WTC11 (cell line): Measurements from ENCODE around the gene SNAP47. TPM values are rescaled to one million over a fixed set of nuclear protein-coding genes. Genes with fewer than 3 reads are reported as not detected.

ENCODE experiments used
- ATAC-seq: fragments of 200-7000 bp; cut with Tn5 transposase; 2 replicates; pipeline ENCODE4 v1.10.0; 2021; ENCODE audit warnings: mild to moderate bottlenecking, moderate library complexity
- CTCF ChIA-PET: fragments of 300-600 bp; sonication (Branson Sonifier 250); formaldehyde crosslinking; loops from one replicate; lab custom pipeline; 2021; ENCODE audit warnings: antibody characterized with exemption; lab: Charles Lee
- POLR2A ChIA-PET: fragments of 350-600 bp; sonication (Branson Sonifier 250); formaldehyde crosslinking; loops from one replicate; lab custom pipeline; 2021; ENCODE audit warnings: antibody characterized with exemption; lab: Charles Lee
- DNase-seq: peaks from one replicate; pipeline ENCODE4 v3.0.0; 2021; ENCODE audit warnings: low spot score
- H3K27ac Mint-ChIP-seq: 2 replicates; pipeline ENCODE4 v1.8.0; 2021; ENCODE audit warnings: mixed read lengths
- H3K27me3 Mint-ChIP-seq: 2 replicates; pipeline ENCODE4 v1.8.0; 2021; ENCODE audit warnings: low read depth, mild to moderate bottlenecking, moderate library complexity, mixed read lengths
- H3K36me3 Mint-ChIP-seq: 2 replicates; pipeline ENCODE4 v1.8.0; 2021; ENCODE audit warnings: mixed read lengths
- H3K4me1 Mint-ChIP-seq: 2 replicates; pipeline ENCODE4 v1.8.0; 2022; ENCODE audit warnings: mixed read lengths
- H3K4me3 Mint-ChIP-seq: 2 replicates; pipeline ENCODE4 v1.8.0; 2021; ENCODE audit warnings: mild to moderate bottlenecking, moderate library complexity, mixed read lengths
- H3K9me3 Mint-ChIP-seq: 2 replicates; pipeline ENCODE4 v1.8.0; 2021; ENCODE audit warnings: mixed read lengths
- ATF1 ChIP-seq: sonication (generic); formaldehyde crosslinking; IDR thresholded peaks from 2 replicates; pipeline ENCODE4 v1.8.1; 2023; ENCODE audit warnings: mild to moderate bottlenecking, moderate library complexity, missing genetic modification reagents
- ATF3 ChIP-seq: sonication (generic); formaldehyde crosslinking; conservative IDR thresholded peaks from 2 replicates; pipeline ENCODE4 v1.8.1; 2022; ENCODE audit warnings: mild to moderate bottlenecking, missing genetic modification reagents
- CDX4 ChIP-seq: fragments of 250-450 bp; sonication (Bioruptor Pico); IDR thresholded peaks from 2 replicates; pipeline ENCODE4 v1.9.0; 2021; ENCODE audit warnings: moderate library complexity, mild to moderate bottlenecking, inconsistent platforms, borderline replicate concordance
- CREB1 ChIP-seq: sonication (generic); formaldehyde crosslinking; IDR thresholded peaks from 2 replicates; pipeline ENCODE4 v1.8.0; 2023; ENCODE audit warnings: mild to moderate bottlenecking, missing genetic modification reagents
- CREM ChIP-seq: sonication (generic); formaldehyde crosslinking; IDR thresholded peaks from 2 replicates; pipeline ENCODE4 v1.8.1; 2022; ENCODE audit warnings: mild to moderate bottlenecking, missing genetic modification reagents, moderate library complexity
- E2F4 ChIP-seq: sonication (generic); formaldehyde crosslinking; IDR thresholded peaks from 2 replicates; pipeline ENCODE4 v1.8.1; 2022; ENCODE audit warnings: low read depth, mild to moderate bottlenecking, moderate library complexity, missing genetic modification reagents, borderline replicate concordance
- MAX ChIP-seq: sonication (generic); formaldehyde crosslinking; IDR thresholded peaks from 2 replicates; pipeline ENCODE4 v1.8.0; 2022; ENCODE audit warnings: mild to moderate bottlenecking, missing genetic modification reagents
- NFATC4 ChIP-seq: fragments of 250-450 bp; sonication (Bioruptor Pico); IDR thresholded peaks from 2 replicates; pipeline ENCODE4 v1.9.0; 2021; ENCODE audit warnings: mild to moderate bottlenecking
- NFE2L1 ChIP-seq: sonication (generic); formaldehyde crosslinking; IDR thresholded peaks from 2 replicates; pipeline ENCODE4 v1.8.1; 2023; ENCODE audit warnings: missing genetic modification reagents
- NR1H2 ChIP-seq: sonication (generic); formaldehyde crosslinking; IDR thresholded peaks from 2 replicates; pipeline ENCODE4 v1.9.0; 2021; ENCODE audit warnings: mild to moderate bottlenecking, moderate library complexity, missing genetic modification reagents
- RELA ChIP-seq: sonication (generic); formaldehyde crosslinking; IDR thresholded peaks from 2 replicates; pipeline ENCODE4 v1.8.1; 2022; ENCODE audit warnings: missing genetic modification reagents, mild to moderate bottlenecking, borderline replicate concordance
- RORB ChIP-seq: fragments of 250-450 bp; sonication (Bioruptor Pico); IDR thresholded peaks from 2 replicates; pipeline ENCODE4 v1.9.0; 2021; ENCODE audit warnings: mild to moderate bottlenecking
- SMAD4 ChIP-seq: sonication (generic); formaldehyde crosslinking; IDR thresholded peaks from 2 replicates; pipeline ENCODE4 v1.8.0; 2022; ENCODE audit warnings: mild to moderate bottlenecking, missing genetic modification reagents
- SOX15 ChIP-seq: fragments of 250-450 bp; sonication (Bioruptor Pico); IDR thresholded peaks from 2 replicates; pipeline ENCODE4 v1.9.0; 2021; ENCODE audit warnings: mild to moderate bottlenecking
- TEAD1 ChIP-seq: sonication (generic); formaldehyde crosslinking; IDR thresholded peaks from 2 replicates; pipeline ENCODE4 v1.8.0; 2022; ENCODE audit warnings: mild to moderate bottlenecking, missing genetic modification reagents
- TEAD4 ChIP-seq: sonication (generic); formaldehyde crosslinking; IDR thresholded peaks from 2 replicates; pipeline ENCODE4 v1.8.0; 2022; ENCODE audit warnings: mild to moderate bottlenecking, missing genetic modification reagents
- ZNF219 ChIP-seq: sonication (generic); formaldehyde crosslinking; IDR thresholded peaks from 2 replicates; pipeline ENCODE4 v1.8.0; 2023; ENCODE audit warnings: missing genetic modification reagents, mild to moderate bottlenecking, borderline replicate concordance
- ZNF263 ChIP-seq: sonication (generic); formaldehyde crosslinking; IDR thresholded peaks from 2 replicates; pipeline ENCODE4 v1.8.1; 2022; ENCODE audit warnings: low read depth, mild to moderate bottlenecking, moderate library complexity, missing genetic modification reagents
- ZSCAN18 ChIP-seq: fragments of 250-450 bp; sonication (Bioruptor Pico); IDR thresholded peaks from 2 replicates; pipeline ENCODE4 v2.1.2; 2022; ENCODE audit warnings: mild to moderate bottlenecking, moderate library complexity
- total RNA-seq: library from RNA; stranded (reverse); gene quantifications from 3 replicates; pipeline ENCODE4 v1.2.3, GENCODE V29; 2021
- TF ChIP-seq, protein P1 (sequence below): sonication (generic); formaldehyde crosslinking; IDR thresholded peaks from 2 replicates; pipeline ENCODE4 v1.8.1; 2022; ENCODE audit warnings: mild to moderate bottlenecking, moderate library complexity, missing genetic modification reagents
- TF ChIP-seq, protein P2 (sequence below): sonication (generic); formaldehyde crosslinking; IDR thresholded peaks from 2 replicates; pipeline ENCODE4 v1.8.0; 2022; ENCODE audit warnings: mild to moderate bottlenecking, missing genetic modification reagents
- TF ChIP-seq, protein P3 (sequence below): sonication (generic); formaldehyde crosslinking; IDR thresholded peaks from 2 replicates; pipeline ENCODE4 v1.8.1; 2022; ENCODE audit warnings: mild to moderate bottlenecking, missing genetic modification reagents, moderate library complexity, borderline replicate concordance

Gene SNAP47
- total RNA-seq, 1 experiment from 2014 or later = 50.8 TPM

DNA sequence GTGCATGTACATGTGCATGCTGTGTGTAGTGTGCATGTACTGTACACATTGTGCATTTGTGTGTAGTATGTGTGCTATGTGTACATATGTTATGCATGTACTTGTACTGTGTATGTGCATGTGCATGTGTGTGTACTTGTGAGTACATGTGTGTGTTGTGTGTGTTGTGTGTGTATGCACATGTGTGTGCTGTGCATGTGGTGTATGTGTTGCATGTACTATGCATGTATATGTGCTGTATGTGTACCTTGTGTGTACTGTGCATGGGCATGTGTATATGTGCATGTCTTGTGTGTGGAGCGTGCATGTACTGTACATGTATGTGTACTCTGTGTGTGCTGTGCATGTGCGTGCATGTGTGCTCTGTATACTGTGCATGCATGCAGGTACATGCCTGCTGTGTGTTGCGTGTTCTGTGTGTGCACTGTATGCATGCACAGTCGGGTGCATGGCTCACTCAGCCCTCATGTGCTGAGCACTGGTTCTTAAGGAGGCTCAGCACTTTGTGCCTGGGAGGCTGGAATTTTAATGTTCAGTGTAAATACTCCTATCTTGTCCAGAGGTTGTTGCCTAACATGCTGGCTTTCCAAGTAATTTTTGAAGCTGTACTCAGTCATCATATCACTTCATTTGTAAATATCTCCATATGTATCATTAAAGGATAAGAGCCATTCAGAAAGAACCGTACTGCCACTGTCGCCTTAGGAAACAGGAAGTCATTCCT is 32.3 kb downstream of the SNAP47 start (continued):
- TF ChIP-seq, protein P1, sequence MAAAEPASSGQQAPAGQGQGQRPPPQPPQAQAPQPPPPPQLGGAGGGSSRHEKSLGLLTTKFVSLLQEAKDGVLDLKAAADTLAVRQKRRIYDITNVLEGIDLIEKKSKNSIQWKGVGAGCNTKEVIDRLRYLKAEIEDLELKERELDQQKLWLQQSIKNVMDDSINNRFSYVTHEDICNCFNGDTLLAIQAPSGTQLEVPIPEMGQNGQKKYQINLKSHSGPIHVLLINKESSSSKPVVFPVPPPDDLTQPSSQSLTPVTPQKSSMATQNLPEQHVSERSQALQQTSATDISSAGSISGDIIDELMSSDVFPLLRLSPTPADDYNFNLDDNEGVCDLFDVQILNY (CRISPR knock-in tag) = no peak
- no peak for TF ChIP-seq TEAD1 (CRISPR knock-in tag)
- no peak for TF ChIP-seq NR1H2 (CRISPR knock-in tag)
- no peak for TF ChIP-seq TEAD4 (CRISPR knock-in tag)
- TF ChIP-seq CDX4 (CRISPR knock-in tag) = no peak
- TF ChIP-seq RORB = no peak
- no peak for TF ChIP-seq NFE2L1 (CRISPR knock-in tag)
- no peak for TF ChIP-seq SOX15
- TF ChIP-seq ZSCAN18 (CRISPR knock-in tag) = no peak
- TF ChIP-seq CREM (CRISPR knock-in tag) = no peak

- Mint-ChIP-seq H3K27me3 (no peaks in the 10 kb centered on the region), H3K4me3 (no peak overlapping the region), H3K4me1 (no peaks in the 10 kb centered on the region), H3K9me3 (no peaks in the 10 kb centered on the region), H3K36me3 (peaks cover 35% of the 10 kb centered on the region), H3K27ac (no peak overlapping the region)
- CTCF ChIA-PET = interaction anchor here (2.6 kb wide), 1 partner anchor 185 kb away, joined by 10 read pairs; no protein-coding TSS in a partner anchor
- ATAC-seq = no peak
- POLR2A ChIA-PET = no interaction called here
- no peak for DNase-seq
- TF ChIP-seq ATF1 (CRISPR knock-in tag) (no peak), ZNF263 (CRISPR knock-in tag) (no peak), E2F4 (no peak), ZSCAN18 (CRISPR knock-in tag) (no peak), NFATC4 (CRISPR knock-in tag) (no peak), SMAD4 (CRISPR knock-in tag) (no peak), MAX (no peak), ATF3 (CRISPR knock-in tag) (no peak), TEAD1 (CRISPR knock-in tag) (no peak), CREB1 (CRISPR knock-in tag) (no peak), ZNF219 (CRISPR knock-in tag) (no peak), RELA (CRISPR knock-in tag) (no peak), CDX4 (CRISPR knock-in tag) (no peak)
- TF ChIP-seq, protein P2, sequence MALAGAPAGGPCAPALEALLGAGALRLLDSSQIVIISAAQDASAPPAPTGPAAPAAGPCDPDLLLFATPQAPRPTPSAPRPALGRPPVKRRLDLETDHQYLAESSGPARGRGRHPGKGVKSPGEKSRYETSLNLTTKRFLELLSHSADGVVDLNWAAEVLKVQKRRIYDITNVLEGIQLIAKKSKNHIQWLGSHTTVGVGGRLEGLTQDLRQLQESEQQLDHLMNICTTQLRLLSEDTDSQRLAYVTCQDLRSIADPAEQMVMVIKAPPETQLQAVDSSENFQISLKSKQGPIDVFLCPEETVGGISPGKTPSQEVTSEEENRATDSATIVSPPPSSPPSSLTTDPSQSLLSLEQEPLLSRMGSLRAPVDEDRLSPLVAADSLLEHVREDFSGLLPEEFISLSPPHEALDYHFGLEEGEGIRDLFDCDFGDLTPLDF (CRISPR knock-in tag) = no peak
- TF ChIP-seq, protein P3, sequence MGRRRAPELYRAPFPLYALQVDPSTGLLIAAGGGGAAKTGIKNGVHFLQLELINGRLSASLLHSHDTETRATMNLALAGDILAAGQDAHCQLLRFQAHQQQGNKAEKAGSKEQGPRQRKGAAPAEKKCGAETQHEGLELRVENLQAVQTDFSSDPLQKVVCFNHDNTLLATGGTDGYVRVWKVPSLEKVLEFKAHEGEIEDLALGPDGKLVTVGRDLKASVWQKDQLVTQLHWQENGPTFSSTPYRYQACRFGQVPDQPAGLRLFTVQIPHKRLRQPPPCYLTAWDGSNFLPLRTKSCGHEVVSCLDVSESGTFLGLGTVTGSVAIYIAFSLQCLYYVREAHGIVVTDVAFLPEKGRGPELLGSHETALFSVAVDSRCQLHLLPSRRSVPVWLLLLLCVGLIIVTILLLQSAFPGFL (CRISPR knock-in tag) = no peak
- TF ChIP-seq, all 79 proteins: peak for 0
These were observed 32.8 kb downstream of the SNAP47 start for GRCh38 chr1:227768125-227768439.
